HFFc6 (cell line): ENCODE measurements around the gene LRCOL1. TPM values are rescaled to one million over a fixed set of nuclear protein-coding genes. Genes with fewer than 3 reads are reported as not detected.

Experiments
- DNase-seq: peaks from one replicate; pipeline ENCODE4 v3.0.0-alpha.2; 2018
- H3K27ac Mint-ChIP-seq: 2 replicates; pipeline ENCODE4 v1.8.0; 2020; ENCODE audit warnings: mild to moderate bottlenecking, mixed read lengths
- H3K27me3 Mint-ChIP-seq: 2 replicates; pipeline ENCODE4 v1.8.0; 2021; ENCODE audit warnings: mild to moderate bottlenecking, moderate library complexity, mixed read lengths; ENCODE audit not compliant: insufficient read depth
- H3K36me3 Mint-ChIP-seq: 2 replicates; pipeline ENCODE4 v1.8.0; 2021; ENCODE audit warnings: low read depth, mixed read lengths
- H3K4me1 Mint-ChIP-seq: 2 replicates; pipeline ENCODE4 v1.8.0; 2020; ENCODE audit warnings: low read depth, mixed read lengths
- H3K4me3 Mint-ChIP-seq: 2 replicates; pipeline ENCODE4 v1.8.0; 2020; ENCODE audit warnings: mild to moderate bottlenecking, moderate library complexity, mixed read lengths
- H3K9me3 Mint-ChIP-seq: 2 replicates; pipeline ENCODE4 v1.8.0; 2020; ENCODE audit warnings: mild to moderate bottlenecking, mixed read lengths
- CTCF ChIP-seq: fragments of 200-600 bp; sonication (generic); IDR thresholded peaks from 2 replicates; pipeline ENCODE4 v1.5.0; 2021; ENCODE audit warnings: antibody characterized with exemption, mild to moderate bottlenecking
- total RNA-seq, 6 experiments: library from RNA; stranded (reverse); fragmentation: NEBNext Ultra II Directional; extraction: Animal tissue kit (Norgen Biotek cat#: 25700); gene quantifications; 2 replicates in 1 of 6; 3 replicates in 5 of 6; pipeline ENCODE4 v1.2.3, GENCODE V29; 2021

The LRCOL1 gene
- total RNA-seq, 6 experiments from 2014 or later: 0.23 to 1.00 (median 0.52) TPM

DNA sequence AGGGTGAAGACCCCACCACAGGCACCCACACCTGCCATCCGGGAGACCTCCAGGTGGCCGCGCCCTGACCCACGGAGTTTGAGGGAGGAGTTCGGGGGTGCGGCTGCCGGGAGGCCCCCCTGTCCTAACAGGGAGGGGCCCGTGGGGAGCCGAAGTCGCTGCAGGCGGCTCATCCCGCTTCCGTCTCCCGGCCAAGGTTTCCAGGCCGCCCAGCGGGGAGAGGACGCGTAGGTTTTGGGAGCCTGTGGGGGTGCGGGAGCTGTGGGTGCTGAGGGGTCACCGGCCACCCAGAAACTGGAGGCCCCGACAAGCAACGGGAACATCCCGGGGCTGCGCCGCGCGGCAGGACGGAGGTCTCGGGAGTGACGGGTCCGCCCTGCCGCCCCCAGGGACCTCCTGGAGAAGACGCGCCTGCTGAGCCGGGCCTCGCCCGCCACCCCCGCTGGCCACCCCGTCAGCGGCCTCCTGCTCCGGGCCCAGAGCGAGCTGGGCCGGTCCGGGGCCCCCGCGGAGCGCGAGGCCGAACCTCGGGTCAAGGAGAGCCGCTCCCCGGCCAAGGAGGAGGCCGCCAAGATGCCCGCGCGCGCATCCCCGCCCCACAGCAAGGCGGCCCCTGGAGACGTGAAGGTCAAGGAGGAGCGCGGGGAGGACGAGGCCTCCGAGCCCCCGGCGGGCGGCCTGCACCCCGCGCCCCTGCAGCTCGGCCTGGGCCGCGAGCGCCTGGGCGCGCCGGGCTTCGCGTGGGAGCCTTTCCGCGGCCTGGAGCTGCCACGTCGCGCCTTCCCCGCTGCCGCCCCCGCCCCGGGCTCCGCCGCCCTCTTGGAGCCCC is 27.6 kb downstream of the LRCOL1 start:
- Mint-ChIP-seq H3K36me3 (peaks cover 7% of the 10 kb centered on the region), H3K27ac (no peak overlapping the region), H3K27me3 (peaks cover 1% of the 10 kb centered on the region; the same call in 1 of the 2 replicates), H3K9me3 (no peaks in the 10 kb centered on the region), H3K4me3 (peak overlapping the region; percentile 43; the same call in 1 of the 2 replicates), H3K4me1 (no peaks in the 10 kb centered on the region)
- no peak for DNase-seq
- no peak; the same call in 1 of the 2 replicates for TF ChIP-seq CTCF

DNA sequence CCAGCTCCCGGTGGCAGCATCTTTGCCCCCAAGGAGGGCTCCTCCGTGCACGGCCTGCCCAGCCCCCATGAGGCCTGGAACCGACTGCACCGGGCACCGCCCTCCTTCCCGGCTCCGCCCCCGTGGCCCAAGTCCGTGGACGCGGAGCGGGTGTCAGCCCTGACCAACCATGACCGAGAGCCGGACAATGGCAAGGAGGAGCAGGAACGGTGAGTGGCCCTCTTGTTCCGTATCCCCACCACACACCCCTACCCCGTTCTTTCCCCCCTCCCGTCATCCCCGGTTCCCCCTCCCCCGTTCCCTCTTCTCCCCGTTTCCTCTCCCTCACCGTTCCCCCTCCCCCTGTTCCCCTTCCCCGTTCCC is 28.3 kb downstream of the LRCOL1 start:
- Mint-ChIP-seq H3K4me3 (peak overlapping the region; percentile 54), H3K9me3 (no peaks in the 10 kb centered on the region), H3K27me3 (peaks cover 1% of the 10 kb centered on the region; the same call in 1 of the 2 replicates), H3K4me1 (no peaks in the 10 kb centered on the region), H3K36me3 (peaks cover 9% of the 10 kb centered on the region), H3K27ac (no peak overlapping the region)
- no peak for TF ChIP-seq CTCF
- peak; percentile 20 for DNase-seq

DNA sequence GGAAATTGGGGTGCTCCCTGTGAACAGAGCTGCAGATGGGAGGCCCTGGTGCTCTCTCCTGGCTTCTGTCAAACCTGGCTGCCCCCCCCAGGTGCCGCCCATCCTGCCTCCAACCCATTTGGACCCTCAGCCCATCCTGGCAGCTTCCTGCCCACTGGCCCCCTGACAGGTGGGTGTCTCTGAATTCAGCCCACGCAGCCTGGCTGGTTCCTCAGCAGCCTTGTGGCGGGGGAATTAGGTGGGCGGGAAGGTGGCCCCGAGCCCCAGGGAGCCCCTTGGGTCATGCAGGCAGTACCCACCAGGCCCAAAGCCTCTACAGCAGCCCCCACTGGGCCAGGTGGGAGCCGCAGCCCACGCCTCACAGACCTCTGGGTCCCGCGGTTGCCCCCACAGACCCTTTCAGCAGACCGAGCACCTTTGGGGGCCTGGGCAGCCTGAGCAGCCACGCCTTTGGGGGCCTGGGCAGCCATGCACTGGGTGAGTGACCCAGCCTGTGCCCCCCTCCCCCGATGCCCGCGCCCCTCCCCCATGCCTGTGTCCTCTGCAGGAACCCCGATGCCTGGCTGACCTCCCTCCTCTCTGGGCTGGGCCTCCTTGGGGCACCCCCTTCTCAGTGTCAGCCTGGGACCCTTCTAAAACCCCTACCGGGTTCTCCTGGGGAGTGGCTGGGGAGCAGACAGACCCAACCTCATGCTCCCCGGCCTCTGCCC is 28.9 kb downstream of the LRCOL1 start:
- Mint-ChIP-seq H3K27me3 (peaks cover 1% of the 10 kb centered on the region; the same call in 1 of the 2 replicates), H3K4me1 (no peaks in the 10 kb centered on the region), H3K27ac (no peak overlapping the region), H3K4me3 (no peak overlapping the region), H3K36me3 (peaks cover 9% of the 10 kb centered on the region), H3K9me3 (no peaks in the 10 kb centered on the region)
- DNase-seq: no peak
- TF ChIP-seq CTCF: no peak

DNA sequence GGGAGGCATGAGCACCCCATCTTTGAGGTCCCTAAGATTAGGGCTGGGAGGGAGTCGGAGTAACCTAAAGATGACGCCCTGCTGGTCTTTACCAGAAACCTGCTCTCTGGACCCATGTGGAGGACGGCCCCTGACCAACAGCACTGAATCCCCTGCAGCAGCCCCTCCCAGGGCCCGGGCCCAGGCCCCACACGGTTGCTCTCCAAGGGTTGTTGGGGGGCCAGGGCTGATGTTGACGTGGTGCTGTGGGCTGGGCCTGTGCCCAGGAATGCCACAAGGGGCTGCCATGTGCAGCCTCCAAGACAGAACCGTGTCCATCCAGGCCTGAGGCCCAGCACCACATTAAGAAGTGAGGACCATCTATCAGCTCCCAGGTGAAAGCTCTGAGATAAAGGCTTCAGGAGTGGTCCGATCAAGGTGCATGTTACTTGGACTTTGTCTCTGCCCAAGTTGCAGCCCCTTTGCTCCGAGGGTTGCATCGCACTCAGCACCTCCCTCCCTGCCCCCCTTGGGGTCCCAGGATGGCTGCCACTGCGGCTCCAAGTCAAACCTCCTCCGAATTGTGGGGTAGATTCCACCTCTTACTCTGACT is 29.6 kb downstream of the LRCOL1 start:
- H3K27ac Mint-ChIP-seq: no peak overlapping the region
- no peak for DNase-seq
- no peak overlapping the region for H3K4me3 Mint-ChIP-seq
- H3K4me1 Mint-ChIP-seq: no peaks in the 10 kb centered on the region
- H3K9me3 Mint-ChIP-seq: no peaks in the 10 kb centered on the region
- H3K36me3 Mint-ChIP-seq: peaks cover 9% of the 10 kb centered on the region
- TF ChIP-seq CTCF: no peak
- H3K27me3 Mint-ChIP-seq: peaks cover 1% of the 10 kb centered on the region; the same call in 1 of the 2 replicates

GRCh38 chr12:132579744-132580143 is 30.6 kb downstream of the LRCOL1 start:
- no peak for DNase-seq
- TF ChIP-seq CTCF: 0 out of 2 replicates have a peak, but pooled peaks have one; percentile 0
- H3K36me3 Mint-ChIP-seq: peaks cover 9% of the 10 kb centered on the region

More at GRCh38 chr12:132579744-132580143, 30.6 kb downstream of the LRCOL1 start:
- Mint-ChIP-seq H3K27me3 (peaks cover 1% of the 10 kb centered on the region; the same call in 1 of the 2 replicates), H3K9me3 (no peaks in the 10 kb centered on the region), H3K27ac (no peak overlapping the region), H3K4me3 (no peak overlapping the region), H3K4me1 (no peaks in the 10 kb centered on the region)
